SK-N-MC (cell line): Measurements from ENCODE around the gene TNK2.

Source experiments
- EZH2 ChIP-seq: fragments of 200-600 bp; sonication (generic); IDR thresholded peaks from one replicate; pipeline ENCODE4 v1.6.1; 2017; ENCODE audit warnings: antibody characterized with exemption
- FOXP2 ChIP-seq: optimal IDR thresholded peaks from 2 replicates; pipeline ENCODE3; 2011; ENCODE audit warnings: mild to moderate bottlenecking, moderate library complexity; ENCODE audit not compliant: insufficient read depth; ENCODE audit errors: extremely low read length, control extremely low read depth
- POLR2AphosphoS5 ChIP-seq: IDR thresholded peaks from 2 replicates; pipeline ENCODE4 v1.6.1; 2012; ENCODE audit warnings: mild to moderate bottlenecking, low read depth, low read length, borderline replicate concordance

DNA sequence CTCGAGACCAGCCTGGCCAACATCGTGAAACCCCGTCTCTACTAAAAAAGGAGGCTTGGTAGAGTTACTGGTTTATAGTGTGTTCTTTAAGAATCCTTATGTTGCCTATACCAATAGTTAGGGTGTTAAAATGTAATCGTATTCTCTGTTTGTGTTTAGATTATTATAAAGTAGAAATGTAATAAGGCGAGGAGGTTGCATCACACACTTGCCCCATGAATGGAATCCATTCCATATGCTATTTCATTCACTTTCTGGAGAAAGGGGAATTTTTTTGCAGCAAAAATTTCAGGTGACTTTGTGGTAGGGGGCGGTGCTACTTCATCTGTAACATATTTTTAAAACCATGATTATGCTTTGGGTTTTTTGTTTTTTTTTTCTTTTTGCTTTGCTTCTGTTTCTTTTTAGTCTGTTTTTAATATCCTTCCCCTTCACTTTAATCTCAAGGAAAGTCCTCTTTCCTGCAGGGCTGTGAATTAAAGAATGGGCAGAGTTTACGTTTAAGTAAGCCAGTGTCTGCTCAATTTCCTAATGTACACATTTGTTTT is 63.6 kb downstream of the TNK2 start:
- TF ChIP-seq POLR2AphosphoS5 (no peak), EZH2 (no peak), FOXP2 (no peak)
